Naive thymus-derived CD4-positive, alpha-beta T cell (primary cell): ENCODE results near the gene LPCAT1. TPM values are rescaled to one million over a fixed set of nuclear protein-coding genes. Genes with fewer than 3 reads are reported as not detected.

Source experiments
- ATAC-seq: fragments of 150-1000 bp; cut with Tn5 transposase; 2 replicates; pipeline ENCODE4 v1.10.0; 2021; ENCODE audit warnings: mild to moderate bottlenecking, moderate library complexity
- CTCF ChIA-PET: fragments of 350-600 bp; sonication (Branson Sonifier 250); formaldehyde crosslinking; loops from one replicate; lab custom pipeline; 2021; ENCODE audit warnings: antibody characterized with exemption; lab: Charles Lee
- POLR2A ChIA-PET: fragments of 350-600 bp; sonication (Branson Sonifier 250); formaldehyde crosslinking; loops from one replicate; lab custom pipeline; 2021; ENCODE audit warnings: antibody characterized with exemption, inconsistent platforms; lab: Charles Lee
- DNase-seq, 9 donors: peaks; one replicate each; pipeline versions ENCODE4 v3.0.0 to v3.0.0-alpha.2; 2020 to 2022; ENCODE audit warnings: mixed read lengths in 1 of 9
- H3K27ac ChIP-seq: one replicate; pipeline ENCODE4 v1.7.0; 2013; ENCODE audit warnings: mild to moderate bottlenecking, low read depth, low read length, moderate library complexity
- H3K27me3 ChIP-seq, 2 donors: one replicate each; pipeline ENCODE4 v1.7.0; 2013; ENCODE audit warnings: low read length in 2 of 2, mild to moderate bottlenecking in 2 of 2, moderate library complexity in 2 of 2; ENCODE audit not compliant: control insufficient read depth in 2 of 2, insufficient read depth in 2 of 2
- H3K36me3 ChIP-seq, 3 experiments: 1 replicate in 2 of 3; 2 replicates in 1 of 3; pipeline ENCODE4 v1.7.0; 2013; ENCODE audit warnings: low read length in 3 of 3, mild to moderate bottlenecking in 3 of 3, moderate library complexity in 1 of 3; ENCODE audit not compliant: insufficient read depth in 3 of 3, control insufficient read depth in 2 of 3
- H3K4me1 ChIP-seq, 2 donors: one replicate each; pipeline ENCODE4 v1.7.0; 2013; ENCODE audit warnings: low read length in 2 of 2, mild to moderate bottlenecking in 2 of 2, moderate library complexity in 1 of 2; ENCODE audit not compliant: control insufficient read depth in 2 of 2, insufficient read depth in 2 of 2
- H3K4me3 ChIP-seq: 2 replicates; pipeline ENCODE4 v1.7.0; 2013; ENCODE audit warnings: mild to moderate bottlenecking, low read length
- H3K9me3 ChIP-seq, 3 experiments: 1 replicate in 2 of 3; 2 replicates in 1 of 3; pipeline ENCODE4 v1.7.0; 2013; ENCODE audit warnings: low read length in 3 of 3; ENCODE audit not compliant: control insufficient read depth in 2 of 3
- H3K27ac Mint-ChIP-seq, 9 donors: one replicate each; pipeline ENCODE4 v1.8.0; 2020 to 2022; ENCODE audit warnings: mixed read lengths in 9 of 9, mild to moderate bottlenecking in 8 of 9, moderate library complexity in 5 of 9, inconsistent platforms in 2 of 9
- H3K27me3 Mint-ChIP-seq, 5 donors: one replicate each; pipeline ENCODE4 v1.8.0; 2021 to 2022; ENCODE audit warnings: mixed read lengths in 5 of 5, mild to moderate bottlenecking in 1 of 5
- H3K36me3 Mint-ChIP-seq, 5 donors: one replicate each; pipeline ENCODE4 v1.8.0; 2020 to 2022; ENCODE audit warnings: mixed read lengths in 5 of 5, mild to moderate bottlenecking in 3 of 5, inconsistent platforms in 1 of 5
- H3K4me1 Mint-ChIP-seq, 7 donors: one replicate each; pipeline ENCODE4 v1.8.0; 2020 to 2022; ENCODE audit warnings: mixed read lengths in 7 of 7, mild to moderate bottlenecking in 3 of 7, inconsistent platforms in 1 of 7
- H3K4me3 Mint-ChIP-seq, 10 donors: one replicate each; pipeline ENCODE4 v1.8.0; 2020 to 2022; ENCODE audit warnings: mild to moderate bottlenecking in 10 of 10, mixed read lengths in 10 of 10, moderate library complexity in 6 of 10, inconsistent platforms in 2 of 10
- H3K9me3 Mint-ChIP-seq, 11 donors: one replicate each; pipeline ENCODE4 v1.8.0; 2020 to 2022; ENCODE audit warnings: mixed read lengths in 11 of 11, mild to moderate bottlenecking in 4 of 11, inconsistent platforms in 1 of 11, moderate library complexity in 1 of 11
- intact Hi-C, 2 donors: fragments of 100-400 bp; cut with micrococcal nuclease; formaldehyde crosslinking; loops; one replicate each; pipeline ENCODE4 v1.15.1; 2023
- polyA plus RNA-seq, 2 donors: library from polyadenylated mRNA; unstranded; fragments of 300-500 nt; fragmentation: Illumina TruSeq; gene quantifications; one replicate each; pipeline ENCODE4 v1.2.3, GENCODE V29; 2021
- total RNA-seq, 6 experiments: library from RNA in 5 of 6; stranded (reverse) in 5 of 6; gene quantifications; 1 replicate in 5 of 6; 2 replicates in 1 of 6; pipeline ENCODE4 v1.2.3 and lab custom pipeline; 2021 to 2026

LPCAT1 gene
- total and polyA plus RNA-seq, 7 experiments from 2014 or later, result 9.9 to 89.4 (median 40.9) TPM

DNA sequence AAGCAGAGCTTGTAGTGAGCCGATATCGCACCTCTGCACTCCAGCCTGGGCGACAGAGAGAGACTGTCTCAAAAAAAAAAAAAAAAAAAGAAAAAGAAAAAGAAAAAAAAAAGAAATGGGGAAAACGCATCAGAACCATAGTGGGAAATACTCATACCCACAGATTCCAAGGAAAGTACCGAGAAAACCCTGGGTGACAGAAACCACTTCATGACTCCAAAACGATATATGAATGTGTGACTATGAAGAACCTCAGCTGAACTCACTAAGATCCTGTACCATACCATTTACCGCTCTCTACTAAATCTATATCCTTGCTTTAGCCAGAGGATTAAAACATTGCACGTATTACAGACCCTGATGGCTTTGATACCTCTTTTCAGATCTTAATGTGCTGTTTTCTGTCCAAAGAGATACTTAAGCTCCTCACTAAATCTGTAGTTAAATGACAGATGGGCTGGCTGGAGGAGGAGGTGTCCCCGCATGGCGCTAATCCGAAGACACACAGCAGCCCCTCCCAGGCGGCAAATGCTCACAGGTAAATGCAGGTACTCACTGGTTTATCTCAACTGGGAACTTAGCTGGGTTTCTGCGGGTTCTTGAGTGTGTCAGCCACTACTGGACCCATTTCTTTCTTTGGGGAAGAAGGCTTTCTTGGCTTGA is 2.8 kb downstream of the LPCAT1 start:
- H3K27ac Mint-ChIP-seq, result peak overlapping the region in 1 of 9 donors; percentile 42

DNA sequence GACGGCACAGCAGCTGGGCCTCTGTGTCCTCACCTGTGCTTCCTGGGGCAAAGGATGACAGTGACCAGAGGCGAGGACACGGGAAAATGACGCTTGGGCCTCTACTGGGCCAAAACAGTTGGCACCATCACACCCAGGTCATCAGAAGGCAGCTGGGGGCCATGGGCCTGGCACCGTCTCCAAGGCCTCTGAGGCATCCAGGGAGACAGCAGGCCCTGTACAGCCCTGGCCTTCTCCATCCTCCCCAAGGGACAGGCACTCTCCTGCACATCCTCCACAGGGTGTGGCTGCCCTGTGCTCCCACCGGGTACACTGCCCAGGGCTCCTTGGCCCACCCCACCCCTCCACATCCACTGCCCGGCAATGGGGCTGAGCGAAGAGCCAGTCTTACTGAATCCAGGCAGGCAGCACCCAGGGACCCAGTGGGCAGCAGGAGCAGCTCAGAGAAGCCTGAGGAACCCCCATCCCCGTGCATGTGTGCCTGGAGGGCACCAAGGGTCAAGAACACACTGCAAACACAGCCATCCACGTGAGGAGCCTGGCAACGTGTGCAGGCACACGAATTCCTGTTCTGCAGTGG is 4.0 kb downstream of the LPCAT1 start:
- peaks cover 13 to 48% (median 30%) of the 10 kb centered on the region in 7 donors for H3K4me1 Mint-ChIP-seq
- intact Hi-C loops, result loop anchor here (5.0 to 10.0 kb wide), 3 partner anchors 132 to 283 kb away; partner anchors contain the start of genes CLPTM1L (in 1 of the 2) and NDUFS6 (in 1 of the 2)

More for the DNA sequence above, 2.8 kb downstream of the LPCAT1 start:
- ChIA-PET CTCF (interaction anchor here (0.8 to 1.2 kb wide), 2 partner anchors 38 to 141 kb away, joined by 3 read pairs; no protein-coding TSS in a partner anchor), POLR2A (interaction anchor here (0.8 kb wide), 1 partner anchor 170 kb away, joined by 4 read pairs; no protein-coding TSS in a partner anchor)
- no peaks in the 10 kb centered on the region for H3K9me3 Mint-ChIP-seq
- H3K27ac ChIP-seq, result no peak overlapping the region
- H3K4me3 Mint-ChIP-seq, result peak overlapping the region in 8 of 10 donors; percentile 23 to 89 (median 60)
- peak in 1 of 9 donors; percentile 4 for DNase-seq
- peak overlapping the region; percentile 5 for H3K4me3 ChIP-seq
- H3K27me3 ChIP-seq, result no peaks in the 10 kb centered on the region
- H3K4me1 Mint-ChIP-seq, result peaks cover 13 to 44% (median 27%) of the 10 kb centered on the region in 7 donors
- ATAC-seq, result no peak
- H3K36me3 ChIP-seq, result peaks cover 0 to 25% (median 0%) of the 10 kb centered on the region in 3 experiments
- intact Hi-C loops, result loop anchor here (5.0 to 10.0 kb wide), 3 partner anchors 134 to 281 kb away; partner anchors contain the start of genes CLPTM1L (in 1 of the 2) and NDUFS6 (in 1 of the 2)
- H3K9me3 ChIP-seq, result no peaks in the 10 kb centered on the region
- peaks cover 13 to 60% of the 10 kb centered on the region in 2 donors for H3K4me1 ChIP-seq
- no peaks in the 10 kb centered on the region for H3K27me3 Mint-ChIP-seq
- peaks cover 0 to 6% (median 0%) of the 10 kb centered on the region in 5 donors for H3K36me3 Mint-ChIP-seq

DNA sequence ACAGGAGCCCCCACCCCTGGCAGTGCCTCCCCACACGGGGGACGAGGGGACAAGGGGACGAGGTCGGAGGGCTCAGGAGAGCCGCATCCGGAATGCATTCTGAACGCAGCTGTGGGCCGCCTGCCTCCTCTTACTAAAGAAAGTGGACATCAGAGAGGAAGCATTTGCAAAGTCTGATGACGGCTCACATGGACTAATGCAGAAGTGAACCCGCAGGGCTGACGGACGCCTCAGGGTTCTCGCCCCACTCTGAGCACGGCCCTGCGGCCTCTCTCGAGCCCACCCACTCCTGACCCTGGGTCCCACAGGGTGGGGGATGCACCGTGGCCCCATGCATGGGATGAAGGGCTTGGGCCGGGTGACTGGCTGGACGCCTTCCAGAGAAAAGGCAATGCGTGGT is 5.9 kb downstream of the LPCAT1 start:
- H3K36me3 ChIP-seq, result peaks cover 0 to 38% (median 0%) of the 10 kb centered on the region in 3 experiments
- intact Hi-C loops, result no loop called here
- H3K9me3 ChIP-seq, result no peaks in the 10 kb centered on the region
- no peaks in the 10 kb centered on the region for H3K27me3 Mint-ChIP-seq
- H3K27ac Mint-ChIP-seq, result no peak overlapping the region
- H3K27ac ChIP-seq, result no peak overlapping the region
- no peak for ATAC-seq
- H3K4me1 ChIP-seq, result peaks cover 13 to 66% of the 10 kb centered on the region in 2 donors
- peaks cover 15 to 49% (median 28%) of the 10 kb centered on the region in 7 donors for H3K4me1 Mint-ChIP-seq
- no peaks in the 10 kb centered on the region for H3K27me3 ChIP-seq
- DNase-seq, result peak in 3 of 9 donors; percentile 5 to 12 (median 5)
- CTCF ChIA-PET, result no interaction called here
- H3K4me3 ChIP-seq, result no peak overlapping the region
- POLR2A ChIA-PET, result no interaction called here
- H3K36me3 Mint-ChIP-seq, result peaks cover 0 to 6% (median 3%) of the 10 kb centered on the region in 5 donors
- H3K4me3 Mint-ChIP-seq, result peak overlapping the region in 1 of 10 donors; percentile 21
- no peaks in the 10 kb centered on the region for H3K9me3 Mint-ChIP-seq

More for the DNA sequence above, 4.0 kb downstream of the LPCAT1 start:
- Mint-ChIP-seq H3K27me3 (no peaks in the 10 kb centered on the region), H3K36me3 (peaks cover 0 to 6% (median 0%) of the 10 kb centered on the region in 5 donors), H3K4me3 (peak overlapping the region in 1 of 10 donors; percentile 33), H3K27ac (no peak overlapping the region), H3K9me3 (no peaks in the 10 kb centered on the region)
- ChIA-PET CTCF (no interaction called here), POLR2A (no interaction called here)
- peaks cover 0 to 26% (median 0%) of the 10 kb centered on the region in 3 experiments for H3K36me3 ChIP-seq
- H3K9me3 ChIP-seq, result no peaks in the 10 kb centered on the region
- H3K27me3 ChIP-seq, result no peaks in the 10 kb centered on the region
- no peak overlapping the region for H3K27ac ChIP-seq
- H3K4me1 ChIP-seq, result peaks cover 13 to 65% of the 10 kb centered on the region in 2 donors
- DNase-seq, result peak in 2 of 9 donors; percentile 1 to 11
- no peak for ATAC-seq
- no peak overlapping the region for H3K4me3 ChIP-seq

DNA sequence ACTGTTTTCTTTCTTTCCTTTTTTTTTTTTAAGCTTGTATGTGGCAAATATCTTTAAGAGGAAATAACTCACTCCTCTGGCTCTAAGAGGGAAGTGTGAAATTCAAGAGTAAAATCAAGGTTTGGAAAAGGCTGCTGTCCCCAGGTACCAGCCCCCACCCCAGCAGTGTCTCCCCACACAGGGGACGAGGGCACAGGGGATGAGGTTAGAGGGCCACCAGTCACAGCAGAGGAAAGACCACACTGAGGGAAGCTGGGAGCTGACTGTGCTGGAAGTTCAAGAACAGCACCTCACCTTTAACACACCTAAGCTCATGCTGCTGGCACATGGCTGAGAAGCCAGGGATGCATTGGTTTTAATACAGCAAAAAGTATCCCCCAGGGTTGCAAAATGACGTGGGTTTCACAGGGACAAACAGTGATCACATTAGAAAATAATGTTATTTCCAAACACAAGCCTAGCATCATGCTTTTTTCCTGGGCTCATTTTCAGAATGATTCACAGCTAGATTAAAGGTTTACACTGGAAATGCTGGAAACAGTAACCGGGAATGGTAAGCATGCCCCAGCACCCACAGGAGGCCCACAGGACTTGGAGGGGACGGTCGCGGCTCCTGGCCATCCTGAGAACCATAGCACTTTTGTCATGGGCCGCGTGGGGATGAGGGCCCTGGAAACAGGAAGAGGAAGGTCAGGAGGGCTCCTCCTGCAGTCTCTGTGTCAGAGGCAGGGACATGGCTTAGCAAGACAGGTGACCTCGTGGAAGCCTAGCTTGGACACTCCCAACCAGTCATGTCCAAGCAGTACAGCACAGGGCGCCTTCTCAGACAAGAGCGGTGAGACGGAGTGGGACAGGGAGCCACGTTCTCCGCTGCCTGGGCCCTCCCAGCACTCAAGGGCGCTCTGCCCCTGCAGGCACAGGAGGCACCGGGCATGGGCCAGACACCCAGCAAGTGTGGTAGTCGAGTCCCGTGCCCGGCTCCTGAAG is 6.9 kb downstream of the LPCAT1 start:
- no peak overlapping the region for H3K27ac ChIP-seq
- ChIA-PET CTCF (no interaction called here), POLR2A (no interaction called here)
- Mint-ChIP-seq H3K4me3 (no peak overlapping the region), H3K4me1 (peaks cover 8 to 42% (median 20%) of the 10 kb centered on the region in 7 donors), H3K9me3 (no peaks in the 10 kb centered on the region), H3K36me3 (peaks cover 0 to 6% (median 3%) of the 10 kb centered on the region in 5 donors), H3K27me3 (no peaks in the 10 kb centered on the region), H3K27ac (peak overlapping the region in 1 of 9 donors; percentile 26)
- H3K36me3 ChIP-seq, result peaks cover 0 to 48% (median 0%) of the 10 kb centered on the region in 3 experiments
- H3K4me1 ChIP-seq, result peaks cover 3 to 64% of the 10 kb centered on the region in 2 donors
- peak in 2 of 9 donors; percentile 1 to 14 for DNase-seq
- H3K27me3 ChIP-seq, result no peaks in the 10 kb centered on the region
- ATAC-seq, result peak; percentile 10
- intact Hi-C loops, result no loop called here
- no peak overlapping the region for H3K4me3 ChIP-seq
- H3K9me3 ChIP-seq, result no peaks in the 10 kb centered on the region

- Histone ChIP-seq H3K9me3 (no peaks in the 10 kb centered on the region), H3K4me1 (peaks cover 0 to 57% of the 10 kb centered on the region in 2 donors), H3K4me3 (no peak overlapping the region), H3K27ac (no peak overlapping the region), H3K36me3 (peaks cover 0 to 54% (median 0%) of the 10 kb centered on the region in 3 experiments), H3K27me3 (no peaks in the 10 kb centered on the region)
- Mint-ChIP-seq H3K9me3 (no peaks in the 10 kb centered on the region), H3K36me3 (peaks cover 0 to 7% (median 3%) of the 10 kb centered on the region in 5 donors), H3K4me3 (peak overlapping the region in 1 of 10 donors; percentile 66), H3K4me1 (peaks cover 2 to 36% (median 15%) of the 10 kb centered on the region in 7 donors), H3K27me3 (no peaks in the 10 kb centered on the region), H3K27ac (peak overlapping the region in 2 of 9 donors; percentile 26 to 41)
- ChIA-PET POLR2A (no interaction called here), CTCF (no interaction called here)
- intact Hi-C loops, result no loop called here
- DNase-seq (peak in 2 of 9 donors; percentile 4 to 16), ATAC-seq (peak; percentile 15)
Measured at GRCh38 chr5:1515921-1516571, 7.7 kb downstream of the LPCAT1 start.
